Esophagus (tissue), 2 donors: Measurements from ENCODE around the gene GPM6B. TPM values are rescaled to one million over a fixed set of nuclear protein-coding genes. Genes with fewer than 3 reads are reported as not detected.
"Not testable (repeated sequence)": the region's sequence is repeated elsewhere in the genome, so short reads cannot be mapped to it uniquely, and the experiment has no call there.

Experiments used
- H3K27ac ChIP-seq, 2 donors: one replicate each; pipeline ENCODE4 v1.5.1; 2013; ENCODE audit warnings: low read depth in 2 of 2, mild to moderate bottlenecking in 2 of 2, inconsistent platforms in 1 of 2, low read length in 1 of 2, moderate library complexity in 1 of 2
- H3K27me3 ChIP-seq, 2 donors: one replicate each; pipeline ENCODE4 v1.6.1; 2013; ENCODE audit warnings: low read length in 2 of 2, control low read depth in 1 of 2, mild to moderate bottlenecking in 1 of 2; ENCODE audit not compliant: insufficient read depth in 2 of 2, control insufficient read depth in 1 of 2
- H3K36me3 ChIP-seq, 2 donors: one replicate each; pipeline ENCODE4 v1.6.1; 2013; ENCODE audit warnings: low read length in 1 of 2; ENCODE audit not compliant: control insufficient read depth in 2 of 2, insufficient read depth in 2 of 2
- H3K4me1 ChIP-seq, 2 donors: one replicate each; pipeline ENCODE4 v1.6.1; 2013; ENCODE audit warnings: low read length in 1 of 2; ENCODE audit not compliant: control insufficient read depth in 2 of 2, insufficient read depth in 2 of 2
- H3K4me3 ChIP-seq, 2 donors: one replicate each; pipeline ENCODE4 v1.5.1; 2013; ENCODE audit warnings: low read length in 2 of 2, mild to moderate bottlenecking in 2 of 2, low read depth in 1 of 2, moderate library complexity in 1 of 2
- H3K9me3 ChIP-seq, 2 donors: one replicate each; pipeline ENCODE4 v1.6.1; 2013; ENCODE audit warnings: mild to moderate bottlenecking in 2 of 2, low read depth in 1 of 2, low read length in 1 of 2, moderate library complexity in 1 of 2; ENCODE audit not compliant: control insufficient read depth in 2 of 2, insufficient read depth in 1 of 2
- WGBS, 2 donors: extraction: QIAGEN DNeasy Blood & Tissue Kit; methylation state at CpG; one replicate each; pipeline ENCODE4 v1.1.7; 2013; 5-methylcytosine and 5-hydroxymethylcytosine counted together
- polyA plus RNA-seq, 2 donors: library from polyadenylated mRNA; stranded (reverse); fragments of 200-250 nt; gene quantifications; one replicate each; pipeline ENCODE4 v1.2.3, GENCODE V29; 2013
- donor health status: healthy with polysubstance abuse.
- donor health status: Bipolar disorder and iron deficiency.

GPM6B gene
- polyA plus RNA-seq, 2 donors, result 1.1 to 3.1 TPM

- Histone ChIP-seq H3K9me3 (no peaks in the 10 kb centered on the region), H3K4me3 (no peak overlapping the region), H3K27ac (no peak overlapping the region), H3K36me3 (peaks cover 1 to 2% of the 10 kb centered on the region in 2 donors), H3K4me1 (no peaks in the 10 kb centered on the region), H3K27me3 (no peaks in the 10 kb centered on the region)
- WGBS, 2 donors, result 92 to 94% methylated on average over 3 of the region's 3 CpGs
Measured at GRCh38 chrX:13748486-13748885, 68.4 kb downstream of the GPM6B start.

GRCh38 chrX:13747836-13748235, 69.1 kb downstream of the GPM6B start:
- H3K4me1 ChIP-seq, result no peaks in the 10 kb centered on the region
- peak overlapping the region in 1 of 2 donors; percentile 31 for H3K27ac ChIP-seq
- H3K9me3 ChIP-seq, result no peaks in the 10 kb centered on the region
- H3K4me3 ChIP-seq, result no peak overlapping the region
- WGBS, 2 donors, result 22 to 58% methylated on average over 2 of the region's 2 CpGs
- H3K27me3 ChIP-seq, result no peaks in the 10 kb centered on the region
- peaks cover 1 to 2% of the 10 kb centered on the region in 2 donors for H3K36me3 ChIP-seq

DNA sequence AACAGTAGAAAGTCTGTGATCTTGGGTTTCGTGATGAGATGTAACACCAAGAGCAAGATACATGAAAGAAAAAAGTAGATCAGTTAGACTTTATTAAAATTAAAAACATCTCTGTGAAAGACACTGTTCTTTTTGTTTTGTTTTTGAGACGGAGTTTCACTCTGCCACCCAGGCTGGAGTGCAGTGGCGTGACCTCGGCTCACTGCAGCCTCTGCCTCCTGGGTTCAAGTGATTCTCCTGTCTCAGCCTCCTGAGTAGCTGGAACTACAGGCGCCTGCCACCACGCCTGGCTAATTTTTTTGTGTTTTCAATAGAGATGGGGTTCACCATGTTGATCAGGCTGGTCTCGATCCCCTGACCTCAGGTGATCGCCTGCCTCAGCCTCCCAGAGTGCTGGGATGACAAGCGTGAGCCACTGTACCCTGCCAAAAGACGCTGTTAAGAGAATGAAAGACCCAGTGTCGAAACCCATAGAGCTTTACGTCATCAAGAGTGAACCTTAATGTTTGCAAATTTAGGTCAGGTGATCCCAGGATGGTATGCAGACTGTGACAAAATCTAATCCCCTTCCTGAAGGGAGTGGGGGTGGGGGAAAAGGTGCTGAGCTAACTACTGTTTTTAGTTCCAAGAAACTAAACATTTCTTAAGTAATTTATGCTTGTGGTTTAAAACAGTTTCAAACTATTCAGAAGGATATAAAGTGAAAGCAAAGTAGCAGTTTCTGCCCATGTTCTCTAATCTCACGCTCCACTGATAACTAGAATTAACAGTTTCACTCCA, 74.3 kb downstream of the GPM6B start:
- Histone ChIP-seq H3K4me1 (no peaks in the 10 kb centered on the region), H3K9me3 (no peaks in the 10 kb centered on the region), H3K27ac (no peak overlapping the region), H3K4me3 (no peak overlapping the region), H3K36me3 (peaks cover 1 to 2% of the 10 kb centered on the region in 2 donors), H3K27me3 (no peaks in the 10 kb centered on the region)
- WGBS, 2 donors, result 73 to 75% methylated on average over 13 of the region's 13 CpGs

GRCh38 chrX:13741695-13742094, 75.2 kb downstream of the GPM6B start:
- Histone ChIP-seq H3K9me3 (no peaks in the 10 kb centered on the region), H3K4me1 (no peaks in the 10 kb centered on the region), H3K27me3 (no peaks in the 10 kb centered on the region), H3K4me3 (no peak overlapping the region), H3K36me3 (peaks cover 0 to 2% of the 10 kb centered on the region in 2 donors), H3K27ac (no peak overlapping the region)
- 77 to 79% methylated on average over 6 of the region's 6 CpGs for WGBS, 2 donors

DNA sequence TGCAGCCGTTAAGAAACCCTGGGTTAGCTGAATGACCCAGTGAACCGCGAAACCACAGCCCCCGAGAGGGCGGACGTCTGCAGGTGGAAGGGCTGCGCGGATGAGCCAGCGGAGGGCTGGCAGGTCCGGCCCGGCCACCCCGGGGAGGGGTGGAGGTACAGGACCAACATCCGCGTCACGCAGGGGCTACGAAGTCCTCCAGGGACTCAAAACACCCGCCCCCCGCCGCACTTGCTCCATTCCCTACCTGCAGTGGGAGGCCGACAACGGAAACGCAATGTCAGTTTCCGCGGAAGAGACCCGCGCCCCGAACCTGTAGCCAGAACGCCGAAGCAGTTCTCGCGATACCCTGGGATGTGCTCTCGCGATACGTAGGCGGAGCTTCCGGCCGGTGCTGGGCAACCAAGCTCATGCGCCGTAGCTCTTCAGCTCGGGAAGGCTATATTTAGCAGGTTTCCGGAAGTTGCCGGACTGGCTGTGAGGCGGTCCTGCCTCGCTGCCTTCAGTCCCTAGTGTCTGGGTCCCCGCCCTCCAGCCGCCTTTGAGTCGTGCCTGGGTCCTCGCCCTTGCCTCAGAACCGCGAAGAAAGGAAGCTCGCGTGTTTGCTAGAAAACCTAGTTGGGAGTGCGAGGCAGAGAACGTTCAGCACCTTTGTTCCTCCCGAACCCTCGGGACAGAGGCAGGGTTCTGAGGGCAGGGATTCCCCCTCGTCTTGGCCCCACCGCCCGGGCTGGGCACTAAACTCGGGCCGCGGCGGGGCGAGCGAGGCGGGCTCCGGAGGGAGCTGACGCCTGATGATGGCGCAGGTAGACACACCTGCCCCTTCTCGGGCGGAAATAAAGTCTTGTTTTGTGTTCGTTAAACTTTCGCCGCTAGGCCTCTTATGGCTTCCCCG, 82.4 kb downstream of the GPM6B start, which contains the start of the genes OFD1 and TRAPPC2:
Gene OFD1, plus strand, starts transcription at position 471 of the 895 bp plus-strand sequence. Its CDS starts 324 bp downstream, at position 795.
Gene TRAPPC2, minus strand, starts transcription at position 343 of the 895 bp plus-strand sequence. CDS start 14,657 bp downstream, outside the sequence.
- 1% methylated on average over 71 to 75 of the region's 75 CpGs for WGBS, 2 donors

GRCh38 chrX:13733506-13733905, 83.4 kb downstream of the GPM6B start:
- H3K27me3 ChIP-seq, result no peaks in the 10 kb centered on the region
- no peaks in the 10 kb centered on the region for H3K9me3 ChIP-seq
- no peaks in the 10 kb centered on the region for H3K4me1 ChIP-seq
- H3K27ac ChIP-seq, result no peak overlapping the region
- no peaks in the 10 kb centered on the region for H3K36me3 ChIP-seq
- 6 to 35% methylated on average over 4 of the region's 4 CpGs for WGBS, 2 donors
- peak overlapping the region in 1 of 2 donors; percentile 88 for H3K4me3 ChIP-seq

More for the DNA sequence above, 82.4 kb downstream of the GPM6B start, which contains the start of the genes OFD1 and TRAPPC2:
- H3K27me3 ChIP-seq, result no peaks in the 10 kb centered on the region
- H3K4me1 ChIP-seq, result no peaks in the 10 kb centered on the region
- no peaks in the 10 kb centered on the region for H3K9me3 ChIP-seq
- H3K4me3 ChIP-seq, result peak within 1 kb of the TSS; percentile 77 to 88
- H3K27ac ChIP-seq, result peak within 1 kb of the TSS; percentile 96 to 98
- H3K36me3 ChIP-seq, result no peaks in the 10 kb centered on the region

DNA sequence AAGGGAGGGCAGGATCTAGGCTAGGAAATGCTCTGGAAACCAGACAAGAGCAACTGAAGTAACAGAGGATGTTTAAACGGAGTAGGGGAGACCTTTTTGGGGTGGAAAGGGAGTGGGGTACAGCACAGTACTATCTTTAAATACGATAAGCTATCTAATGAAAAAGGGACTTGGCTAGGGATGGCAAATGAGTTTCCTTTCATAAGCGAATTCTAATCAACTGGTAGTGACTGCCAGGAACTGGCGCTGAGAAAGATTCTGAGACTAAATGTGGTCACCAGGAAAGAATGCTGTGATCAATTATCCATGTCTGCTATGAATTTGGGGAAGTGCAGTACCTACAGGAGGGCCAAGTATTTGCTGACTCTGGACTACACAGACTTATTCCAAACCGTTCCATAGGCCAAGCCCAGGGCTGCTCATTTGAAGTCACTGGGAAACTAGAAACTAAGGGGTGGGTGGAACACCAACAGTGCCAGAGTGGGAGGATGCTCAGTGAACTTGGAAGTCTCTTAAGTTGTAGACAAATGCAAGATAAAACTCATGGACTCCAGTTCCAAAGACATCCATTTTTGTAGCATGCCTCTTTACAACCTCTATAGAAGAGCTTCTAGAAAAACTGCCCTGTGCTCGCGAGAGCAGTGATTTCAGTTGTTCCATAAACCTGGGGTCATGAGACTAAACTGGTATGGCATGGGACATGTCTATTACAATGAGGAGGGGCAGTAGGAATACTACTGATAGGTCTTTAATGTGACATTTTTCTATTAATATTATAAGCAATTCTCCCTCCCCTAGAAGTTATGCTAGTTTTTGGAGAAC, 84.4 kb downstream of the GPM6B start:
- no peak overlapping the region for H3K27ac ChIP-seq
- 59 to 65% methylated on average over 7 of the region's 7 CpGs for WGBS, 2 donors
- no peak overlapping the region for H3K4me3 ChIP-seq
- no peaks in the 10 kb centered on the region for H3K9me3 ChIP-seq
- H3K4me1 ChIP-seq, result no peaks in the 10 kb centered on the region
- H3K36me3 ChIP-seq, result no peaks in the 10 kb centered on the region
- no peaks in the 10 kb centered on the region for H3K27me3 ChIP-seq

DNA sequence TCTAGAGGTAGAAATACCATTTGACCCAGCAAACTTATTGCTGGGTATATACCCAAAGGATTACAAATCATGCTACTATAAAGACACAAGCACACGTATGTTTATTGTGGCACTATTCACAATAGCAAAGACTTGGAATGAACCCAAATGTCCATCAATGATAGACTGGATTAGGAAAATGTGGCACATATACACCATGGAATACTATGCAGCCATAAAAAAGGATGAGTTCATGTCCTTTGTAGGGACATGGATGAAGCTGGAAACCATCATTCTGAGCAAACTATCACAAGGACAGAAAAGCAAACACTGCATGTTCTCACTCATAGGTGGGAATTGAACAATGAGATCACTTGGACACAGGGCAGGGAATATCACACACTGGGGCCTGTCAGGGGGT, 86.4 kb downstream of the GPM6B start:
- not testable (repeated sequence) for H3K9me3 ChIP-seq, H3K27ac ChIP-seq, H3K4me3 ChIP-seq, H3K27me3 ChIP-seq, H3K4me1 ChIP-seq, H3K36me3 ChIP-seq
- WGBS, 2 donors, result 82 to 86% methylated on average over 1 of the region's 1 CpG

- 88 to 93% methylated on average over 2 of the region's 2 CpGs for WGBS, 2 donors
- not testable (repeated sequence) for H3K4me3 ChIP-seq, H3K4me1 ChIP-seq, H3K27me3 ChIP-seq, H3K36me3 ChIP-seq, H3K9me3 ChIP-seq, H3K27ac ChIP-seq
Measured at GRCh38 chrX:13726583-13726982, 90.3 kb downstream of the GPM6B start.
